ENCODE results near the gene PHC1. TPM values are rescaled to one million over a fixed set of nuclear protein-coding genes. Genes with fewer than 3 reads are reported as not detected.
"Not testable (repeated sequence)": the region's sequence is repeated elsewhere in the genome, so short reads cannot be mapped to it uniquely, and the experiment has no call there.

Gene PHC1
- 10 to 100 TPM in 3 of 4 donors, 1 to 10 TPM in 1; 9.3 to 23.6 (median 15.3) TPM for total RNA-seq

GRCh38 chr12:8914033-8914715, at the start of gene PHC1:
Gene PHC1 (plus strand): TSS chr12:8914509. CDS start chr12:8917678, 3,169 bp downstream.
- intact Hi-C loops (cut with DNase I; ENCODE audit: low total_unique reads); H3K9me3 ChIP-seq; H3K27me3 ChIP-seq; H3K36me3 ChIP-seq; in situ Hi-C loops (cut with MboI; ENCODE audit: low pct_ligation_motif_present in 1 of 4, low pct_unique_long_range_greater_than_20kb in 1 of 4, low sequenced_read_pairs in 3 of 4): not testable (repeated sequence)
- peak; percentile 35 to 51 (median 43) for TF ChIP-seq CTCF (IDR thresholded peaks at IDR 0.05)
- 0% methylated on average over 6 to 18 of the region's 57 CpGs for WGBS, 2 donors (ENCODE audit: low coverage in 1 of 2)
- peak; percentile 82 for DNase-seq
- peak within 1 kb of the TSS; percentile 86 to 93 (median 90) for H3K27ac ChIP-seq
- peaks cover 6 to 30% (median 17%) of the 10 kb centered on the region in 4 donors for H3K4me1 ChIP-seq
- peak within 1 kb of the TSS; percentile 34 to 96 (median 74) for H3K4me3 ChIP-seq

GRCh38 chr12:8866429-8866828, 47.9 kb upstream of the PHC1 start:
- no peak for DNase-seq
- intact Hi-C loops (cut with DNase I; ENCODE audit: low total_unique reads), result no loop called here
- Histone ChIP-seq H3K36me3 (no peaks in the 10 kb centered on the region), H3K27ac (no peak overlapping the region), H3K9me3 (no peaks in the 10 kb centered on the region), H3K27me3 (no peaks in the 10 kb centered on the region), H3K4me1 (no peaks in the 10 kb centered on the region), H3K4me3 (no peak overlapping the region)
- no peak for TF ChIP-seq EP300 (IDR thresholded peaks at IDR 0.05; ENCODE audit: low read depth)
- no peak for TF ChIP-seq POLR2A (IDR thresholded peaks at IDR 0.05)
- TF ChIP-seq CTCF (IDR thresholded peaks at IDR 0.05), result no peak
- no peak for TF ChIP-seq POLR2AphosphoS5 (IDR thresholded peaks at IDR 0.05)
- in situ Hi-C loops (cut with MboI; ENCODE audit: low pct_ligation_motif_present in 1 of 4, low pct_unique_long_range_greater_than_20kb in 1 of 4, low sequenced_read_pairs in 3 of 4), result loop anchor here in 2 of 4 donors (25.0 kb wide), 2 partner anchors 179 to 329 kb away; partner anchors contain the start of genes CLEC4E (in 1 of the 2) and RIMKLB (in 1 of the 2)
- 57 to 71% methylated on average over 2 of the region's 2 CpGs for WGBS, 2 donors (ENCODE audit: low coverage in 1 of 2)

GRCh38 chr12:8867009-8867408, 47.3 kb upstream of the PHC1 start:
- H3K36me3 ChIP-seq, result no peaks in the 10 kb centered on the region
- intact Hi-C loops (cut with DNase I; ENCODE audit: low total_unique reads) (no loop called here), in situ Hi-C loops (cut with MboI; ENCODE audit: low pct_ligation_motif_present in 1 of 4, low pct_unique_long_range_greater_than_20kb in 1 of 4, low sequenced_read_pairs in 3 of 4) (loop anchor here in 2 of 4 donors (25.0 kb wide), 2 partner anchors 180 to 330 kb away; partner anchors contain the start of genes CLEC4E (in 1 of the 2) and RIMKLB (in 1 of the 2))
- no peak for DNase-seq
- H3K4me3 ChIP-seq, result no peak overlapping the region
- no peaks in the 10 kb centered on the region for H3K27me3 ChIP-seq
- no peak overlapping the region for H3K27ac ChIP-seq
- H3K4me1 ChIP-seq, result no peaks in the 10 kb centered on the region
- H3K9me3 ChIP-seq, result no peaks in the 10 kb centered on the region
- TF ChIP-seq POLR2A (IDR thresholded peaks at IDR 0.05), result no peak
- TF ChIP-seq EP300 (IDR thresholded peaks at IDR 0.05; ENCODE audit: low read depth), result no peak
- no peak for TF ChIP-seq POLR2AphosphoS5 (IDR thresholded peaks at IDR 0.05)
- no peak for TF ChIP-seq CTCF (IDR thresholded peaks at IDR 0.05)

GRCh38 chr12:8867786-8868185, 46.5 kb upstream of the PHC1 start:
- H3K27ac ChIP-seq, result no peak overlapping the region
- no peaks in the 10 kb centered on the region for H3K27me3 ChIP-seq
- no peak overlapping the region for H3K4me3 ChIP-seq
- no peak for TF ChIP-seq POLR2A (IDR thresholded peaks at IDR 0.05)
- TF ChIP-seq CTCF (IDR thresholded peaks at IDR 0.05), result no peak
- TF ChIP-seq EP300 (IDR thresholded peaks at IDR 0.05; ENCODE audit: low read depth), result no peak
- TF ChIP-seq POLR2AphosphoS5 (IDR thresholded peaks at IDR 0.05), result no peak
- in situ Hi-C loops (cut with MboI; ENCODE audit: low pct_ligation_motif_present in 1 of 4, low pct_unique_long_range_greater_than_20kb in 1 of 4, low sequenced_read_pairs in 3 of 4) (loop anchor here in 2 of 4 donors (25.0 kb wide), 2 partner anchors 180 to 330 kb away; partner anchors contain the start of genes CLEC4E (in 1 of the 2) and RIMKLB (in 1 of the 2)), intact Hi-C loops (cut with DNase I; ENCODE audit: low total_unique reads) (no loop called here)
- 82 to 87% methylated on average over 5 to 6 of the region's 6 CpGs for WGBS, 2 donors (ENCODE audit: low coverage in 1 of 2)
- H3K9me3 ChIP-seq, result no peaks in the 10 kb centered on the region
- H3K36me3 ChIP-seq, result no peaks in the 10 kb centered on the region
- H3K4me1 ChIP-seq, result no peaks in the 10 kb centered on the region
- DNase-seq, result no peak

Data from transverse colon (tissue), 4 donors.